ENCODE results near the gene CEP162.
"Not testable (repeated sequence)": the region's sequence is repeated elsewhere in the genome, so short reads cannot be mapped to it uniquely, and the experiment has no call there.

Gene CEP162, protein sequence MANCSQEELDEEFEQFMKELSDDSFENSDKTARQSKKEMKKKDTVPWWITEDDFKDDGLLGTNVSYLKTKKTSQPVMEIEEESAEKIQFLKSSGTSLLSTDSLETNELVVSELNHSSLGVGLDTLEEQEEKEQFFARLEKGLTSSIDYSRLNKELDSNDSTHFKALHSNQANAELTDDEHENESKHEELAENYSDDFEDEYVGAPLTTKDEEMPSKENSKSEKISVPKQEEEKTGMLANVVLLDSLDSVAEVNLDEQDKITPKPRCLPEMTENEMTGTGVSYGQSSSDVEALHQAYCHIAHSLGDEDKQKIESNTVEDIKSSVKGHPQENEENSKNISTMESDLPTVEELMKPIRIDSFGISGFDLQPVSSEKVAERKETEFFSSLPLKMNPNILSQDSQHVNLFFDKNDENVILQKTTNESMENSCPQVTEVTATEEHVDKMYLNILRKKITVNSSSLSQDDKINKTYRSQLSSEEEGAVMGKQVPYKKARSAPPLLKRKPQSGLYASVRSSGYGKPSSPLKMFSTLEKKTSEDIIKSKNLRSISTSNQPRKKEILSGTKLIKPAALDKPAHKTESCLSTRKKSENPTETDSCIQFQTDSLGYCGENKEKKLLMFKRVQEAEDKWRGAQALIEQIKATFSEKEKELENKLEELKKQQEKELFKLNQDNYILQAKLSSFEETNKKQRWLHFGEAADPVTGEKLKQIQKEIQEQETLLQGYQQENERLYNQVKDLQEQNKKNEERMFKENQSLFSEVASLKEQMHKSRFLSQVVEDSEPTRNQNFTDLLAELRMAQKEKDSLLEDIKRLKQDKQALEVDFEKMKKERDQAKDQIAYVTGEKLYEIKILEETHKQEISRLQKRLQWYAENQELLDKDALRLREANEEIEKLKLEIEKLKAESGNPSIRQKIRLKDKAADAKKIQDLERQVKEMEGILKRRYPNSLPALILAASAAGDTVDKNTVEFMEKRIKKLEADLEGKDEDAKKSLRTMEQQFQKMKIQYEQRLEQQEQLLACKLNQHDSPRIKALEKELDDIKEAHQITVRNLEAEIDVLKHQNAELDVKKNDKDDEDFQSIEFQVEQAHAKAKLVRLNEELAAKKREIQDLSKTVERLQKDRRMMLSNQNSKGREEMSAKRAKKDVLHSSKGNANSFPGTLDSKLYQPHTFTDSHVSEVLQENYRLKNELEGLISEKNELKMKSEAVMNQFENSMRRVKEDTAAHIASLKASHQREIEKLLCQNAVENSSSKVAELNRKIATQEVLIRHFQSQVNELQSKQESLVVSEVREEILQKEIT (N-terminal part only)

GRCh38 chr6:84227434-84228197 lies at the start of gene CEP162:
CEP162 (minus strand) TSS chr6:84227643; CDS start chr6:84226393, 1,250 bp downstream.
- peak; percentile 85 for DNase-seq

- DNase-seq, result no peak
Measured at GRCh38 chr6:84274856-84275255, 47.4 kb upstream of the CEP162 start.

- no peak for DNase-seq
Measured at GRCh38 chr6:84273048-84273809, 45.8 kb upstream of the CEP162 start.

DNA sequence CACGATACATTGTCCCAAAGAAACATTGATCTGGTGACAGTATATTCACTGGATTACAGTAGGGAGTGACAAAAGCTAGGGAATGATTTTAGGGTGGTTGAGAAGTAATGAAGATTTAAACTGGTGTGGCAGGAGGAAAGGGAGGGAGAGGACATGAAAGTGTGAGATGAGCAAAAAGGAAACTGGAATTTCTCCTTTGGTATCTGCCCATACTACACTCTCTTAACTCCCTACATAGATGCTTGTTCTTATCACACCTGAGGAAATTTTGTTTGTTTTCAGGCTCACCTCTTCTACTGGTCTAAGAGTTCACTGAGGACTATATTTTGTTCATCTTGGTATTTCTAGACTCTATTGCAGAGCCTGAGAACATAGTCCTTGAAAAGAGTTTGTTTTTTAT lies 44.9 kb upstream of the CEP162 start:
- DNase-seq, result no peak

DNA sequence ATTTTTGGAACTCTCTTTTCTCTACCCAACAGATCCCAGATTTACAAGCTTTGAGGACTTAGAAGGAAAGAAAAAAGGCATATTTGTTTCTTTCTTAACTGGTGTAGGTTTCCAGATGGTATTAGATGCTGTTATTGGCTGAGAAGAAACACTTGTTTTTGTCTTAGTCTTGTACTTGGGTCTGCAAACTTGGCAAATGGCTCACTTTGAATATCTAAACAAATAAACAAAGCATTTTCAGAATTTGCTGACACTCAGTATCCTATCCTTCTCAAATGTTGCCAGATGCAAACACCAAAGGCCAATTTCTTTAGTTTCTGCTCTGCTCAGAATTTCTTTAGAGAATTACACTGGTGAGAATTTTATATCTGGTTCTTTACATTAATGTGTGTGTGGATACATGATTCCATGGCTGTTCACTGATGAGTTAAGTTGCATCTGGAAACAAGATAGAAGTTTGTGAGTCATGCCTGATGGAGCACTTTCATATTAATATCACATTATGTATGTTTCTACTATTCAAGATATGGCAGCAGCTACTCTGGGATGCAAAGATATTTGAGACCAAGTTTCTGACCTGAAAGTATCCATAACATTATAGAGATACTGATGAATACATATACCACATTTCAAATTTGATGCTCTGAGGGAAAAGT lies 43.7 kb upstream of the CEP162 start:
- no peak for DNase-seq

DNA sequence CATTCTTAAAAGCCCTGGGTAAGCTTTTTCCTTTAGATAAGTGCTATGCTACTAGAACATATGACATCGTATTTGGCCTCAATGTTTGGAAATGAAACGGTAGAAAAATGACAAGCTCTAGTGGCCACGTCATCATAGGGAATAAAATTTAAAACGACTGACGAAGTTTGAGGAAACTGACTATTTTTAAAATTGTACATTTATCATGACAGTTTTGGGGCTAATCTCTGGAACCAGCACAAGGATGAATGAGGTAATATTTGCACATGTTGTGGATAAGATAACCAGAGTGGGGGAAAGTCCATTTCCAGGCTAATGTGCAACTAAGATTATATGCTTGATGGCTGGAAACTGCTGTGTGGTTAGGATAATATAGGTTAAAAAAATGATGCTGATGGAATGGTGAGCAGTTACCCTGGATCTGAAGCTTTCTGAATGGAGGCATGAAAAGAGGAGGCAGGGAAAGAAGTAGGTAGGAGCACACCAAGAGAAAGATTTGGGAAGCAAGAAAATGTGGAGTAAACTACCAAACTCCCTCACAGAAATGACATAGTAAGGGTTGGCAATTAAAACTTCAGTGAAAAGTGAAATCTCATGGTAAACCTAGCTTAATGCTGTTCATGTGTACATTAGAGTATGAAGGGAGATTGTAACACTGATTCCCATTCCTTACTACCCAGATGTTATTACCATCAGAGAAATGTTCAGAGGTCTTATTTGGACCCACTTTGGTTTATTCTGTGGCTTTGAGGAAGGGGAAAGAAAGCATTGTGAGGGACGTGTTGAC lies 42.7 kb upstream of the CEP162 start:
- no peak for DNase-seq

DNA sequence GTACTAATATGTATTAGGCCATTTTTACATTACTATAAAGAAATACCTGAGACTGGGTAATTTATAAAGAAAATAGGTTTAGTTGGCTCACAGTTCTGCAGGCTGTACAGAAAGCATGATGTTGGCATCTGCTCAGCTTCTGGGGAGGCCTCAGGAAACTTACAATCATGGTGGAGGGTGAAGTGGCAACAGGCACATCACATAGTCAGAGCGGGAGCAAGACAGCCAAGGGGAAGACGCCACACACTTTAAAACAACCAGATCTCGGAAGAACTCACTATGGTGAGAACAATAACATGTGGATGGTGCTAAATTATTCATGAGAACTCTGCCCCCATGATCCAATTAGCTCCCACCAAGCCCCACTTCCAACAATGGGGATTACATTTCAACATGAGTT lies 41.3 kb upstream of the CEP162 start:
- no peak for DNase-seq

DNA sequence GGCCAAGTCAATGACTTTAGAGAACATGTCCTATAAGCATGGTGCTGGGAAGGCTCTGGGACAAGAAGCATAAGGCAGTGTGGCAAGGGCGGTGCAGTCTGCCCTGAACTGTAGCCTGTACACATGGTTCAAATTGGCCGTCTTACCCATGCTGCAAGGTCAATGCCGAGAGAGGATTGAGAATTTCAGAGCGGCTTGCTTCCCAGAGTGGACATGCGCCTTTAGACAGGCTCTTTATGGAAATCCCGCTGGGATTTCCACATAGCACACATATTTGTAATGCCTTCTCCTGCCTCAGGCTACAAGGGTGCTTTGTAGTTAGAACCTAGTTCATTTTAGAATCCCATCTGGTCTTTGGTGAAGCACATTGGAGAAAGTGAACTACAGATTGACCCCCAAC lies 36.1 kb upstream of the CEP162 start:
- no peak for DNase-seq

- no peak for DNase-seq
Measured at GRCh38 chr6:84260926-84261325, 33.5 kb upstream of the CEP162 start.

- no peak for DNase-seq
Measured at GRCh38 chr6:84260196-84260595, 32.8 kb upstream of the CEP162 start.

GRCh38 chr6:84258866-84259265 lies 31.4 kb upstream of the CEP162 start:
- DNase-seq, result no peak

GRCh38 chr6:84258268-84258667 lies 30.8 kb upstream of the CEP162 start:
- no peak for DNase-seq

- DNase-seq, result no peak
Measured at GRCh38 chr6:84255641-84256040, 28.2 kb upstream of the CEP162 start.

DNA sequence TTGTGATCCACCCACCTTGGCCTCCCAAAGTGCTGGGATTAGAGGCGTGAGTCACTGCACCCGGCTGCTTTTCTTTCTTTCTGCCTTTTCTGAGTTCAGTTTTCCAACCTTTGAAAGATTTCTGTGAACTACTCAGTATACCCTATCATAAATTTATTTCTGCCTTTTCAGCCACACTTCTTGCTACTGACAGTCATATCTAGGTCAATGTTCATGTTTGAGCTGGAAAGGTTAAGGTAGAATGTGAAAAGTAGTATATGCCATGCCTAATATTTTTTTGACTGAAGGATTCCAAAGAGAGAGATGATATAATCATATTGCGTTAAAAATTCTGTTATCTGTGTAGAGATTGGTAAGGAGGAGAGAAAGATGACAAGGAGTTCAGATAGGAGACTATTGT lies 25.9 kb upstream of the CEP162 start:
- no peak for DNase-seq

DNA sequence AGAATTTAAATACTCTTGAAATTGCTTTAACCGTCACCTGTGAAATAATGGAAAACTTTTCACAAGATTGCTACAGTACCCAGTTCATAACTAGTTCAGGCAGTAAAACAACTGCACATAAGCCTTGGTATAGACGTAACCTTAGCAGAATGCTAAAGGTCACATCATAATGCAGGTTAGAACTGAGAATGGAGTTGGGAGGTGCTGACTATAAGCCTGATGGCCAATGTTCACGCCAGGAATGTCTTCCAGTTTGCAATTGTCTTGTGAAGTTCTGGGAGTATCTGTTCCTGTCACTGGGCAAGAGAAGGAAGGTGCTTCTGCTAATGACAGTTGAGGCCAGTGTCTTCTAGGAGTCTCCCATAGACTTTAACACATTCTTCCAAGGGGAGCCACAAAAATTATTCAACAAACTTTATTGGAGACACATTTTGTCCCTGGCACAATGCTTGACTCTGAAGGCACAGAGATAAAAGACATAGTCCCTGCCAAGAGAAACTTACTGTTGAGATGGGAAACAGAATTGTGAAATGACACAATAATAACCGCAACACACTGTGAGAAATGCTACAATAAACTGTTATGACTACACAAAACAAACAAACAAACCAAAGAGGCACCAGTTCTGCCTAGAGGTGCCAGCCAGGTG lies 24.6 kb upstream of the CEP162 start:
- DNase-seq, result no peak

- no peak for DNase-seq
Measured at GRCh38 chr6:84249724-84250123, 22.3 kb upstream of the CEP162 start.

- DNase-seq, result not testable (repeated sequence)
Measured at GRCh38 chr6:84244416-84245081, 17.1 kb upstream of the CEP162 start.

GRCh38 chr6:84243240-84243639 lies 15.8 kb upstream of the CEP162 start:
- DNase-seq, result no peak

DNA sequence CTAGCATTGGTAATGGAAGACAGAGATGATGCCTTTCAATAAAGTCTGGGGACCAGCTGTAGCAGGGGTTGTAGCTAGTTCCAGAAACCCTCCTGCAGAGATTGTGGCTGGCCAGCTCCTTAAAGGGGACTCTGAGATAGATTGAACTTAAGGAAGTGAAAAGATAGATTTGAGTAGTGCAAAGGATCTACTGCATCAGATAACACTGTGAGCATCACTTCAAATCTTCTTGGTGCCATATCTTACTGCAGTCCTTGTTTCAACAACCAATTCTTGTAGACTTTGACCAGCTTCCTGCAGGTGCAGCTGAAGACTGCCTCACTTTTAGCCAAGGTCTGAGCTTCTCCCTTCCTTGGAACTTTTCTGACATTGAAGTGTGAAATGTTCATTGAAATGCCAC lies 14.8 kb upstream of the CEP162 start:
- no peak for DNase-seq
